WERI-Rb-1 (cell line): Measurements from ENCODE around the gene FOLR3.

Experiments
- DNase-seq: peaks from one replicate; pipeline ENCODE4 v3.0.0-alpha.2; 2020
- H3K27ac ChIP-seq: fragments of 250-450 bp; sonication (Bioruptor Pico); 2 replicates; pipeline ENCODE4 v1.5.1; 2020; ENCODE audit warnings: mild to moderate bottlenecking, moderate library complexity
- H3K27me3 ChIP-seq: fragments of 250-450 bp; sonication (Bioruptor Pico); 2 replicates; pipeline ENCODE4 v1.5.1; 2021; ENCODE audit warnings: mild to moderate bottlenecking, low read depth, moderate library complexity; ENCODE audit not compliant: insufficient read depth, severe bottlenecking
- H3K36me3 ChIP-seq: fragments of 250-450 bp; sonication (Bioruptor Pico); 2 replicates; pipeline ENCODE4 v1.5.1; 2020; ENCODE audit warnings: mild to moderate bottlenecking, moderate library complexity
- H3K4me3 ChIP-seq: 2 replicates; pipeline ENCODE4 v1.5.1; 2011; ENCODE audit warnings: low read depth, mild to moderate bottlenecking, control low read depth, low read length
- H3K9me3 ChIP-seq: fragments of 250-450 bp; sonication (Bioruptor Pico); 2 replicates; pipeline ENCODE4 v1.5.1; 2021; ENCODE audit warnings: mild to moderate bottlenecking, moderate library complexity; ENCODE audit not compliant: severe bottlenecking
- CTCF ChIP-seq: IDR thresholded peaks from 2 replicates; pipeline ENCODE4 v1.5.1; 2011; ENCODE audit warnings: low read depth, mild to moderate bottlenecking, control low read depth, inconsistent platforms, low read length

Gene FOLR3

GRCh38 chr11:72119198-72119597 is 16.3 kb upstream of the FOLR3 start:
- peaks cover 3% of the 10 kb centered on the region for H3K9me3 ChIP-seq
- no peaks in the 10 kb centered on the region for H3K27me3 ChIP-seq
- no peak overlapping the region for H3K27ac ChIP-seq
- TF ChIP-seq CTCF, result no peak
- no peaks in the 10 kb centered on the region for H3K36me3 ChIP-seq
- H3K4me3 ChIP-seq, result no peak overlapping the region
- DNase-seq, result no peak

- H3K36me3 ChIP-seq, result no peaks in the 10 kb centered on the region
- H3K27me3 ChIP-seq, result no peaks in the 10 kb centered on the region
- DNase-seq, result no peak
- H3K9me3 ChIP-seq, result peaks cover 6% of the 10 kb centered on the region
- H3K27ac ChIP-seq, result no peak overlapping the region
- TF ChIP-seq CTCF, result no peak
- no peak overlapping the region for H3K4me3 ChIP-seq
Observed at GRCh38 chr11:72120930-72121329, 14.6 kb upstream of the FOLR3 start.

- DNase-seq, result no peak
- Histone ChIP-seq H3K36me3 (no peaks in the 10 kb centered on the region), H3K9me3 (peaks cover 12% of the 10 kb centered on the region), H3K4me3 (no peak overlapping the region), H3K27ac (no peak overlapping the region), H3K27me3 (no peaks in the 10 kb centered on the region)
- TF ChIP-seq CTCF, result no peak
Observed at GRCh38 chr11:72122607-72123006, 12.9 kb upstream of the FOLR3 start.

- DNase-seq, result no peak
- no peak for TF ChIP-seq CTCF
- no peak overlapping the region for H3K4me3 ChIP-seq
- H3K27ac ChIP-seq, result no peak overlapping the region
- no peaks in the 10 kb centered on the region for H3K27me3 ChIP-seq
- H3K36me3 ChIP-seq, result no peaks in the 10 kb centered on the region
- H3K9me3 ChIP-seq, result peaks cover 12% of the 10 kb centered on the region
Observed at GRCh38 chr11:72123117-72123653, 12.3 kb upstream of the FOLR3 start.

GRCh38 chr11:72124046-72124445 is 11.5 kb upstream of the FOLR3 start:
- no peak for DNase-seq
- Histone ChIP-seq H3K4me3 (no peak overlapping the region), H3K27me3 (no peaks in the 10 kb centered on the region), H3K36me3 (no peaks in the 10 kb centered on the region), H3K27ac (no peak overlapping the region), H3K9me3 (peaks cover 17% of the 10 kb centered on the region)
- TF ChIP-seq CTCF, result no peak

- Histone ChIP-seq H3K27ac (no peak overlapping the region), H3K27me3 (no peaks in the 10 kb centered on the region), H3K9me3 (peaks cover 17% of the 10 kb centered on the region), H3K36me3 (no peaks in the 10 kb centered on the region), H3K4me3 (no peak overlapping the region)
- DNase-seq, result no peak
- no peak for TF ChIP-seq CTCF
Observed at GRCh38 chr11:72125956-72126355, 9.6 kb upstream of the FOLR3 start.
